Aortic smooth muscle cell (primary cell): ENCODE data around the gene LYSMD3. TPM values are rescaled to one million over a fixed set of nuclear protein-coding genes. Genes with fewer than 3 reads are reported as not detected.

Experiments used
- total RNA-seq: library from RNA; depleted of rRNA; stranded (reverse); fragments of >200 nt; gene quantifications from 2 replicates; pipeline ENCODE4 v1.2.3, GENCODE V29; 2014

LYSMD3 gene
- 13.9 and 16.3 TPM in 2 replicates for total RNA-seq

DNA sequence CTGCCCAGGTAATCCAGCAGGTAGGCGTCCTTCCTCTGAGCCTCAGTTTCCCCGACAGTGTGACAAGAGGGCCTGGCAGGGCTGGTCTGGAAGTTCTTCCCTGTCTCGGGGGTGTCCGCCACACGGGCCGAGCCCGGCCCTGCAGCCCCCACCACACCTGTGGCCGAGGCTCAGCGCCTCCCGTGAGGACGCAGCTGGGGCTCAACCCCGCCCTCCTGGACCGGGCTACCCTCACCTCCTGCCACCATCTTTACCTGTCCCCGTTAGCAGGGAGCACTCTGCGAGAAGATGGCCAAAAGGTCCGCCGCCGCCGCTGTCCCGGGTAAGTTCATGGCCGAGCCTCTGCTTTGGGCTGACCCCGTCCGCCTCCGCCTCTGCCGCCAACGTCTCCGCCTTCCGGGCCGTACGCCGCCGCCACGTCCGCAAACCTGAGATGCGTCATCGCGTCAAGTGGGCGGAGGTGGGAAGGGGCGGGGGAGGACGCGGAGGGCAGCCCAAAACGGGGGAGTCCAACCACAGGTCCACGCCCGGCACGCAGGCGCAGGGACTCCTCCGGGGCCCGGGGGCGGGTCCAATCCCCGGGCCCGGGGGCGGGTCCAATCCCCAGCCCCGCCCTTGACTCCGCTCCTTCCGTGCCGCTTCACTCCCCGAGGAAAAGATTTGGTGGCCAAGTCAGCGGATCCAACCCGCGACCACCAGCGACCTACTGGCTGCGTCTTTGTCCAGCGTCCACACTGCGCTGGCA lies at the start of gene LYSMD3:
TSS of gene LYSMD3 (minus strand) at position 391 of the 745 bp plus-strand sequence. CDS start 4,295 bp downstream, outside the sequence.

DNA sequence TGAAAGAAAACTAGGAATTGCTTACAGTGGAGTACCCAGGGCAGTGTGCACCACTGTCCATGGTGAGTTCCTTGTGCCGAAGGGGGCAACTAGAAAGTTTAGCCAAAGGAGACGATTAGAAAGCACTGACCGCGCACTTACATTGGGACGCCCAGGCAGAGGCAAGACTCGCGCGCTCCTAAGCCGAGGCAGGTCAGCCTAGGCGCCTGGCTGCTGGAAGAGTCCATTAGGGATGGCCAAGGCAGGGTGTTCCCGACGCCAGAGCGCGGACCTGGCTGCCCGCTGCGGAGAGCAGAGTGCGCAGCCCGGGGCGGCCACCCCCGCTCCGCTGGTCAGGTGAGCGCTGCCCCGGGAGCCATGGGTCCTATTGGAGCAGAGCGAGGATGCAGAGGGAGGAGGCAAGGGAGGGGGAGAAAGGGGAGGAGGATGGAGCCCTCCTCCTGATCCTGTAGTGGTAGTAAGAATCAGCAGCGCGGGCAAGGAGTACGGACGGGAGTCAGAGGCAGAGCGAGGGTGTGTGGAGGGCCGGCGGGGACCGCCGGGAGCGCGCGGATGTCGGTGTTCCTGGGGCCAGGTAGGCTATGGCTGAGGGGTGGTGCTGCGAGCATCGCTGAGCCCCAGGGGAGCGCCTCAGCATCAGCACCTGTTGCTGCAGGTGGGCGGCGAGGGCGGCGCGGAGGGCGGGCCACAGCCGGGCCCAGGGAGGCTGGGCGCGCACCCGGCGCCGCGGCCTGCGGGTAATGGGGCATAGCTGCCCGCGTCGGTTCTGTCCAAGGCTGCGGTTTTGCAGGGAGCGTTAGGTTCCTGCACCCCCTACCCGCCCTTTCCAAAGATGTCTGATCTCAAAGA lies 29.2 kb upstream of the LYSMD3 start, which contains the start of gene ADGRV1:
TSS of gene ADGRV1 (plus strand) at position 454 of the 849 bp plus-strand sequence. CDS start at position 553, 99 bp downstream.

DNA sequence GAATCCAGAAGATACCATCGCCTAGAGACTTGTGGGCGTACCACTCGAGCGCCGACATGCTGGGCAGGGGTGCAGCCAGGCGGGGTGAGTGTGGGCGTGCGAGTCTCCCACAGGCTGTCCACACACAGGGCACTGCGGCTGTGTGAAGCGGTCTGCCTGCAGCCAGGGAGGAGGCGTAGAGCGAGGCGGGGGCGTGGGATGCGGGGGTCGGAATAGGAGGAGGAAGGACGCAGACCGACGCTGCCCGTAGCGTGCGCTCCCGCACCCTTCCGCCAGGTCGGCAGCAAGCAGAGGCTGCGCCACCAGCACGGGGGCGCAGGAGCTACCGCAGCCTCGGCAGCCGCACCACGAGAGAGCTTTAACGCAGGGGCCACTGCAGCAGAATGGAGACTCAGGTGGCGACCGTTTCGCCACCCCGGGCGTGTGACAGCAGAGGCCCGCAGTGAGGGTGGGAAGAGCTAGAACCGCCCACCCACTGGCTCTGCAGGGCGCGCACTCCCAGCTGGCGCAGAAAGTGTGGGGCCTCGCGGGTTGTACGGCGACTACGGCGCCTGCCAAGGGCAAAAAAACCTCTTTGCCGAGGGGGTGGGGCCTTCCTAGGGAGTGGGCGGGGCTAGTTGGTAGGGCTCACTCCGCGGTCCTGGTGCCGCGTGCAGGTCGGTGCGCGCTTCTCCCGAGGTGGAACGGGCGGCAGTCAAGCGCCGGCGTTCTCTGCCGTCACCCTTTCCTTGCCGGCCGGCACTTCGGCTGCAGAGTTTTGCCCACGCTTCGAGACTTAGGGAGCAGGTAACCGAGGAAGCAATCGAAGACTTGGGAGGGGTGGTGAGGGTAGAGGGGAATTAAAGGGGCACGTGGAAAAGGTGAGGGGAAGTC lies 54.9 kb downstream of the LYSMD3 start, which contains the start of the genes MBLAC2 and POLR3G:
TSS of gene MBLAC2 (minus strand) at position 537 of the 873 bp plus-strand sequence. CDS start at position 58, 479 bp downstream.
TSS of gene POLR3G (plus strand) at position 630 of the 873 bp plus-strand sequence. CDS start 10,704 bp downstream, outside the sequence.

Other genes with a start within 250 kb of the LYSMD3 start
- gene CETN3, start 119.8 kb downstream of the LYSMD3 start, total RNA-seq = 13.5 and 19.7 TPM in 2 replicates
- 2.7 and 3.4 TPM in 2 replicates for gene MBLAC2, start 54.8 kb downstream of the LYSMD3 start, total RNA-seq
- 2.0 and 3.2 TPM in 2 replicates for gene POLR3G, start 54.7 kb downstream of the LYSMD3 start, total RNA-seq
- gene ADGRV1, start 29.2 kb upstream of the LYSMD3 start, total RNA-seq = 0.13 and 0.19 TPM in 2 replicates